ENCODE results near the gene NUCB1. TPM values are rescaled to one million over a fixed set of nuclear protein-coding genes. Genes with fewer than 3 reads are reported as not detected.
"Not testable (repeated sequence)": the region's sequence is repeated elsewhere in the genome, so short reads cannot be mapped to it uniquely, and the experiment has no call there.

The NUCB1 gene
- total RNA-seq, 1 experiment from 2014 or later = 102 TPM

GRCh38 chr19:48918071-48918470, 18.0 kb downstream of the NUCB1 start:
- ATAC-seq = no peak
- CTCF ChIA-PET = no interaction called here

DNA sequence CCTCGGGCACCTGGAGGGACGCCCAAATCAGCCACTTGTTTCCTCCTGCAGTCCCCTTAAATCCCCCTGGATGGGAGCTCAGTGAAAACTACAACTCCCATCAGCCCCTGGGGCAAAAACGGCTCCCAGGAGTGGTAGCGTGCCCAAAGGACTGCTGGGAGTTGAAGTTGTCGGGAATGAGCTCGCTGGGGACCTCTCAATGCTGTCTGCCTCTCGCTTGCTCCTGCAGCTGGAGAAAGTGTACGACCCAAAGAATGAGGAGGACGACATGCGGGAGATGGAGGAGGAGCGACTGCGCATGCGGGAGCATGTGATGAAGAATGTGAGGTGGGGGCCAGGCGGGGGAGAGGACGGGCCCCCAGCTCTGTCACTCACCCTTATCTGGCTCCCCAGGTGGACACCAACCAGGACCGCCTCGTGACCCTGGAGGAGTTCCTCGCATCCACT, 18.7 kb downstream of the NUCB1 start:
- TF ChIP-seq POLR2AphosphoS5 (IDR thresholded peaks at IDR 0.05; ENCODE audit: low read depth, low read length) (no peak), REST (IDR thresholded peaks at IDR 0.05; ENCODE audit: insufficient read depth in 1 of 2, low read depth in 2 of 2, low read length in 1 of 2) (no peak), CTCF (IDR thresholded peaks at IDR 0.05) (no peak), TCF7L2 (IDR thresholded peaks at IDR 0.05; ENCODE audit: low read depth, low read length) (no peak), SIN3A (IDR thresholded peaks at IDR 0.05; ENCODE audit: borderline replicate concordance, insufficient read depth, low read depth, low read length) (no peak)
- no peak overlapping the region for H3K27ac ChIP-seq (ENCODE audit: low read length)
- ChIA-PET CTCF (no interaction called here), POLR2A (no interaction called here)
- no peaks in the 10 kb centered on the region for H3K36me3 ChIP-seq (ENCODE audit: control insufficient read depth, insufficient read depth, low read length)
- peak; percentile 83 for ATAC-seq
- no peaks in the 10 kb centered on the region for H3K27me3 ChIP-seq (ENCODE audit: control insufficient read depth, insufficient read depth, low read length)
- intact Hi-C loops (cut with micrococcal nuclease; ENCODE audit: unreplicated experiment) (no loop called here), in situ Hi-C loops (cut with HindIII; ENCODE audit: low pct_unique_long_range_greater_than_20kb, low sequenced_read_pairs) (no loop called here)
- no peak overlapping the region for H3K4me3 ChIP-seq (ENCODE audit: low read depth in 2 of 2, low read length in 2 of 2)
- BruUV-seq (replicated peaks) = no TSS peak
- DNase-seq (ENCODE audit: low read depth, low spot score) = no peak
- H3K9me3 ChIP-seq (ENCODE audit: control insufficient read depth, insufficient read depth, low read depth, low read length) = no peaks in the 10 kb centered on the region
- no peaks in the 10 kb centered on the region for H3K4me1 ChIP-seq (ENCODE audit: control insufficient read depth, insufficient read depth, low read length)

More at GRCh38 chr19:48918071-48918470, 18.0 kb downstream of the NUCB1 start:
- in situ Hi-C loops (cut with HindIII; ENCODE audit: low pct_unique_long_range_greater_than_20kb, low sequenced_read_pairs) (no loop called here), intact Hi-C loops (cut with micrococcal nuclease; ENCODE audit: unreplicated experiment) (no loop called here)
- Histone ChIP-seq H3K4me3 (ENCODE audit: low read depth in 2 of 2, low read length in 2 of 2) (no peak overlapping the region), H3K36me3 (ENCODE audit: control insufficient read depth, insufficient read depth, low read length) (peaks cover 4% of the 10 kb centered on the region; the same call in 1 of the 2 replicates), H3K4me1 (ENCODE audit: control insufficient read depth, insufficient read depth, low read length) (no peaks in the 10 kb centered on the region), H3K27me3 (ENCODE audit: control insufficient read depth, insufficient read depth, low read length) (no peaks in the 10 kb centered on the region), H3K9me3 (ENCODE audit: control insufficient read depth, insufficient read depth, low read depth, low read length) (no peaks in the 10 kb centered on the region), H3K27ac (ENCODE audit: low read length) (no peak overlapping the region)
- DNase-seq (ENCODE audit: low read depth, low spot score) = no peak
- TF ChIP-seq REST (IDR thresholded peaks at IDR 0.05; ENCODE audit: insufficient read depth in 1 of 2, low read depth in 2 of 2, low read length in 1 of 2) = no peak
- no peak for TF ChIP-seq SIN3A (IDR thresholded peaks at IDR 0.05; ENCODE audit: borderline replicate concordance, insufficient read depth, low read depth, low read length)
- no peak for TF ChIP-seq TCF7L2 (IDR thresholded peaks at IDR 0.05; ENCODE audit: low read depth, low read length)
- no peak for TF ChIP-seq CTCF (IDR thresholded peaks at IDR 0.05)
- TF ChIP-seq POLR2AphosphoS5 (IDR thresholded peaks at IDR 0.05; ENCODE audit: low read depth, low read length) = no peak
- no TSS peak for BruUV-seq (replicated peaks)
- POLR2A ChIA-PET = interaction anchor here (0.6 kb wide), 1 partner anchor 18 kb away, joined by 8 read pairs; the partner anchor contains the start of gene NUCB1

- DNase-seq (ENCODE audit: low read depth, low spot score); BruUV-seq (replicated peaks); intact Hi-C loops (cut with micrococcal nuclease; ENCODE audit: unreplicated experiment); CTCF ChIA-PET; H3K36me3 ChIP-seq (ENCODE audit: control insufficient read depth, insufficient read depth, low read length); H3K27ac ChIP-seq (ENCODE audit: low read length); ATAC-seq; in situ Hi-C loops (cut with HindIII; ENCODE audit: low pct_unique_long_range_greater_than_20kb, low sequenced_read_pairs); POLR2A ChIA-PET; H3K9me3 ChIP-seq (ENCODE audit: control insufficient read depth, insufficient read depth, low read depth, low read length); H3K27me3 ChIP-seq (ENCODE audit: control insufficient read depth, insufficient read depth, low read length); H3K4me3 ChIP-seq (ENCODE audit: low read depth in 2 of 2, low read length in 2 of 2); H3K4me1 ChIP-seq (ENCODE audit: control insufficient read depth, insufficient read depth, low read length): not testable (repeated sequence)
These were observed 19.2 kb downstream of the NUCB1 start for GRCh38 chr19:48919271-48919670.

Data from Panc1 (cell line).